Measurements from ENCODE around the gene TCF19. TPM values are rescaled to one million over a fixed set of nuclear protein-coding genes. Genes with fewer than 3 reads are reported as not detected.

The TCF19 gene
- total RNA-seq, 1 donor: 20.7 TPM

- no peak overlapping the region for H3K4me3 ChIP-seq (ENCODE audit: low read depth, low read length)
- DNase-seq (ENCODE audit: low read depth): peak; percentile 92
- no peak for TF ChIP-seq CTCF (IDR thresholded peaks at IDR 0.05; ENCODE audit: insufficient read depth, low read depth, low read length)
These were observed 35.3 kb upstream of the TCF19 start for GRCh38 chr6:31122791-31123706.

GRCh38 chr6:31125162-31125561 lies 33.2 kb upstream of the TCF19 start:
- no peak for DNase-seq (ENCODE audit: low read depth)
- no peak overlapping the region for H3K4me3 ChIP-seq (ENCODE audit: low read depth, low read length)
- TF ChIP-seq CTCF (IDR thresholded peaks at IDR 0.05; ENCODE audit: insufficient read depth, low read depth, low read length): no peak

GRCh38 chr6:31125586-31126363 lies 32.6 kb upstream of the TCF19 start:
- no peak for TF ChIP-seq CTCF (IDR thresholded peaks at IDR 0.05; ENCODE audit: insufficient read depth, low read depth, low read length)
- DNase-seq (ENCODE audit: low read depth): peak; percentile 63
- H3K4me3 ChIP-seq (ENCODE audit: low read depth, low read length): no peak overlapping the region

DNA sequence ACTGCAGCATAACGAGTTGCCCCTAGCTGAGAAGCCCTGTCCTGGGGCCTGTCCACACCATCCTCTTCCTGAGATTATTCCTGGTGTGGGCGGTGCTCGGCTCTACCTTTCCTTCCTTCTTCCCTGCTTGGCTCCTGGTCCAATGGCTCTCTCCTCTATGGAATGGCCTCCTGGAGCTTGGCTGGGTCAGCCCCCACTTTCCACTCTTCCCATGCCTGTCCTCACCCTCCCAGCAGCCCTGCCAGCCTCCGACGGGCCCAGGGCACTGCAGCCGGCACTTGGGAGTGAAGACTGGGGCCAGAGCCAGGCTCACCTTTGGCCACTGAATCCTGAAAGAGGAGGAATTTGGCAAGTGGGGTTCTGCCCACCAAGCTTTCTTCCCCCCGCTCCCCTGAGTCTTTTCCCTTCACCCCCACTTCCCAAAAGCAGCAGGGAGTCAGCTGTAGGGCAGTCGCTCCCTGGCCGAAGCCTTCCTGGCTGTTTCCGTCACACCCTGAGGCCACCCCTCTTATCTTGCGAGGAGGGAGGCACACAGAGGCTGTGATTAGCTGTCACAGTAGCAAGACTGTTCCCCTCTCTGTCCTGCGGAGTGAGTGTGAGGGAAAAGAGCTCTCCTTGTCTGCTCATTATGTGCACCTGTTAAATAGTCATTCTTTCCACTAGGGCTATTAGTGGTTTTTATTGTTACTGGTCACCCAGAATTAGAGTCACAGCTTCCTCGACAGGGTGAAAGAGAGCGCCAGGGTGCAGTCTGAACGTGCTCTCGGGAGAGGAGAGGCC lies 31.8 kb upstream of the TCF19 start:
- DNase-seq (ENCODE audit: low read depth): no peak
- no peak for TF ChIP-seq CTCF (IDR thresholded peaks at IDR 0.05; ENCODE audit: insufficient read depth, low read depth, low read length)
- H3K4me3 ChIP-seq (ENCODE audit: low read depth, low read length): no peak overlapping the region

GRCh38 chr6:31128093-31128676 lies 30.2 kb upstream of the TCF19 start:
- no peak overlapping the region for H3K4me3 ChIP-seq (ENCODE audit: low read depth, low read length)
- peak; percentile 41 for DNase-seq (ENCODE audit: low read depth)
- TF ChIP-seq CTCF (IDR thresholded peaks at IDR 0.05; ENCODE audit: insufficient read depth, low read depth, low read length): peak; percentile 88

DNA sequence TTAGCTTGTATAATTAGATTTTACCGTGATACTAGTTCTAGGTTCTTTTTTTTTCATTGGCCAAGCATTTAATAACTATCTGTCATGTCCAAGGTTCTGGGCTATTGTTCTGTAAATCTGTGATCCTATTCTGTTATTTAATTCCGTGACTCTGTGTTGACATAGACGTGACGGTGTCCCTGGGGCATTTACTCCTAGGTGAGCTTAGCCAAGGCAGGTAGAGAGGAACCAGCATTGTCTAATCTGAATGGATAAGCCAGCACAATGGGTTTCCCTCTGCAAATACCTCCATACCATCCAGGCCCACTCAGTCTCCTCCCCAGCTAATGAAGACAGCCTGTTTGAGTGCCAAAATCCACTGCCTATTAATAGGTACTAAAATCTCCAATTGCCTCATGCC lies 29.3 kb upstream of the TCF19 start:
- DNase-seq (ENCODE audit: low read depth): no peak
- no peak for TF ChIP-seq CTCF (IDR thresholded peaks at IDR 0.05; ENCODE audit: insufficient read depth, low read depth, low read length)
- no peak overlapping the region for H3K4me3 ChIP-seq (ENCODE audit: low read depth, low read length)
